Embryonic facial prominence (tissue), 1 donor: ENCODE data around the gene ZDHHC11B.
A peak's percentile ranks its signal among the peaks of the same experiment; 100 is the strongest.

Source experiments
- DNase-seq: peaks from one replicate; pipeline ENCODE4 v3.0.0-alpha.2; 2016; ENCODE audit errors: extremely low spot score

Gene ZDHHC11B

GRCh38 chr5:673161-673830 lies 111.2 kb downstream of the ZDHHC11B start:
- DNase-seq: no peak

- peak; percentile 90 for DNase-seq
Measured at GRCh38 chr5:672329-673160, 112.0 kb downstream of the ZDHHC11B start.

GRCh38 chr5:671459-672328 lies 112.8 kb downstream of the ZDHHC11B start:
- DNase-seq: peak; percentile 30

GRCh38 chr5:670396-671270 lies 113.9 kb downstream of the ZDHHC11B start:
- DNase-seq: no peak

- DNase-seq: no peak
Measured at GRCh38 chr5:669842-670395, 114.6 kb downstream of the ZDHHC11B start.

GRCh38 chr5:669111-669841 lies 115.3 kb downstream of the ZDHHC11B start:
- no peak for DNase-seq

- no peak for DNase-seq
Measured at GRCh38 chr5:668283-668995, 116.1 kb downstream of the ZDHHC11B start.

GRCh38 chr5:666816-667498 lies 117.6 kb downstream of the ZDHHC11B start:
- no peak for DNase-seq

- DNase-seq: no peak
Measured at GRCh38 chr5:665956-666711, 118.4 kb downstream of the ZDHHC11B start.

GRCh38 chr5:665541-665955 lies 119.0 kb downstream of the ZDHHC11B start:
- DNase-seq: no peak

- no peak for DNase-seq
Measured at GRCh38 chr5:664994-665360, 119.6 kb downstream of the ZDHHC11B start.

- DNase-seq: no peak
Measured at GRCh38 chr5:664343-664993, 120.1 kb downstream of the ZDHHC11B start.

- DNase-seq: no peak
Measured at GRCh38 chr5:663436-664342, 120.8 kb downstream of the ZDHHC11B start.

GRCh38 chr5:662751-663435 lies 121.6 kb downstream of the ZDHHC11B start:
- no peak for DNase-seq

GRCh38 chr5:661891-662750 lies 122.4 kb downstream of the ZDHHC11B start:
- DNase-seq: no peak
